HG03135 (cell line): Measurements from ENCODE around the gene MYL12B.
"Not testable (repeated sequence)": the region's sequence is repeated elsewhere in the genome, so short reads cannot be mapped to it uniquely, and the experiment has no call there.

ENCODE experiments used
- ATAC-seq: cut with Tn5 transposase; IDR thresholded peaks from one replicate; pipeline ENCODE4 v1.9.1; 2021; ENCODE audit warnings: mild to moderate bottlenecking, moderate library complexity; ENCODE audit not compliant: unreplicated experiment

The MYL12B gene

DNA sequence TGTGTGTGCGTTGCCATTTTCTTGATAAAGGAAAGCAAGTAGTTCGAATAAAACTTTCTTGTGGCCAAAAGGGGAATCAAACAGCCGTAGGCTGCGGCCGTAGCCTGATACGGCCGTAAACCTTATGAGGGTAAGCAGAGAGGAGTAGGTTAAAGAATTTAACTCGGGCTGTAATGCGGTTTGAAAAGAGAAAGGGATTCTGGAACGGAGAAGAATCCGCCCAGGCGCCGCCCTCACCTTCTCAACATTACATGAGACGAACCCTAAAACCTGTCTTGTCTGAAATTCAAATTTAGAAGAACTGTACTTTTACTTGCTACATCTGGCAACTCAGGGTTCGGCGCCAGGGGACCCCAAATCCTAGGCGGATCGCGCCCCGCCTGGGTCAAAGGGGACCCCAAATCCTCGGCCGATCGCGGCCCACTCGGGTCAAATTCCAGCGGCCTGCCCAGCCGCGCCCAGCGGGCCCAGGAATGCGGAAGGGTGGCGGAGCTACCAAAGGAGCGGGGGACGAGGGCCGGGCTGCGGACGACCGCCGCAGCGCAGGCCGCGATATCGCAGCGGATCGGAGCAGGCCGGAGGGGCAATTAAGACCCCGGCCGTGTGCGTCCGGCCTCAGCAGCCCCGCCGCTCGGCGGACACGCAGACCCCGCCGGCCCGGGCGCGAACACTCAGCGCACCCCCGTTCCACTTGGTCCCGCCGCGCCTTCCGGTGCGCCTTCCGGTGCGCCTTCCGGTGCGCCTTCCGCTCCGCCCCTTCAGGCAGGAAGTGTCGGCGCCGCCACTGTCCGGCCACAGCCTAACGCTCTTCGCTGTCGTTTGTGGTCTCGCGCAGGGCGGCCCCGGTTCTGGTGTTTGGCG, at the start of gene MYL12B:
MYL12B (plus strand) TSS at position 761 of the 861 bp plus-strand sequence. CDS start 10,766 bp downstream, outside the sequence.
- peak; percentile 85 for ATAC-seq

DNA sequence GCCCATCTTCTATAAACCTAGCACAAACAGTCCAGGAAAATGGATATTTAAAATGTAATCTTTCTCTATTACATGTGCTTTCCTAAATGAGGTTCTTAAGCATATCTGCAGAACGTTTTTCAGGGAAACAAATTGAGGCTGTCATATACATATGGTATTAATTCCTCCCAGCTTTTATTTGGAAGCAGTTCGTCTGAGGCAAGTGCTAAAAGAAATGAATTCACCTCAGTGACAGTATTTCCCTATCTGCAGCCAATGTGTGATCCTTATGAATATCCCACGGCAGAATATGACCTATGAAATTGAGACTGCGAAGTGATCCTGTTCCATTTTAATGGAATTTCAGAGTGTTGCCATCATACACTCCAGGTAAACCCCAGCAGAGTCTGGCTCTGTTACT, 49.3 kb upstream of the MYL12B start:
- ATAC-seq: no peak

DNA sequence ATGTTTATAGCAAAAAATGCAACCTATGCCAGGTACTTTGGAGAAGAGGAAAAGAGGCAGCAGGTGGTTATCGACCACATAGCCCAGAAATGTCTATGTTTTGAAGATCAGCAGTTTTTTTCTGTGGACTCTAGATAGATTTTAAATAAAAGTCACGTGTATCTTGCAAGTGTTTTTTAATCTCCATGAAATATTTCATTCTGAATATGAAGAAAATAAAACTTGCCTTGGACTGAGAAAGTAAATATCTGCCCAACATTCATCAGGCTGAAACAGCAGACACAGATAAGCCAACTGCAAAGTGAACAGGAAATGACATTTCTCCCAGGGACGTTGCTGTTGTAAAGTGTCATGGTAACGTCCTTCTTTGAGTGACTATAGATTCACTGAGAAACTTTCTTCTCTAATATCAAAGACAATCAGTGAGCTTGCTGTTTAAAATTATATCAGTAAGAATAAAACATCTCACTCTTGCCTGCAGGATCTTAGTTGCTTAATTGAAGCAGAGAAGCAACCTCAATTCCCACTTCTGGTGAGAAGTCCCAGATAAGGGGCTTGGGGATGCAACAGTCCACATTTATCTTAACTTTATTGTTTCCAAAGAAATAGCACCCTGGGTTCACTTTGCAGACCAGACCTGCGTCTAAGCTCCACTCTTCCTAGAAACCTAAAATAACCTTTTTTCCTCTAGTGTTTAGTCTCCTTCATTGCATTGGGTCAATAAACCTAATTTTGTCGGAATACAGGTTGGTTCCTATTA, 48.5 kb upstream of the MYL12B start:
- no peak for ATAC-seq

DNA sequence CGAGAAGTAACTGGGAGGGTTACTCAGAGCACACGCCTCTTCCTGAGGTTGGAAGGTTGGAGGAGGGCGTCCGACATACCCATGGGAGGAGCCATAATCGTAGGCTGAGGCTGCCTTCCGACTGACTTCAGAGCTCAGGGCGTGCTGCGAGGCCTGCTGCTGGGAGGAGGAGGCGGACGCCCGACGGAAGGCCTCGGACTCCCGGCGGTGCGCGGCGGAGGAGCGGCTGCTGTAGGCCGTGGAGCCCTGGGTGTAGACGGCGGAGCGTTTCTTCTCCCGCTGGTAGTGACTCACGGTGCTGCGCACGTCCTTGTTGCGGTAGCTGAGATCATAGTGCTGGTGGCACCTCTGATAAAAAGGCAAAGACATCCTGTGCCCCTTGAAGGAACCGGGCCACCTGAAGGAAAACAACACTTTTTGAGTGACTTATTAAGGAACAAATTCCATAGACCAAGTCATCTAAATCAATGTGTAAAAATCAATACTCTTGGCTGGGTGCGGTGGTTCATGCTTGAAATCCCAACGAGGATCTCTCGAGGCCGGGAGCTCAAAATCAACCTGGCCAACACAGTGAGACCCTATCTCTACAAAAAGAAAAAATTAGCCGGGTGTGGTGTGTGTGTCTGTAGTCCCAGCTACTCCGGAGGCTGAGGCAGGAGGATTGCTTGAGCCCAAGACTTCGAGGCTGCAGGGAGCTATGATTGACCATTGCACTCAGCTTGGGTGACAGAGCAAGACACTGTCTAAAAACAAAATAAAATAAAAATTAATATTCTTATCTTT, 46.9 kb upstream of the MYL12B start:
- no peak for ATAC-seq

DNA sequence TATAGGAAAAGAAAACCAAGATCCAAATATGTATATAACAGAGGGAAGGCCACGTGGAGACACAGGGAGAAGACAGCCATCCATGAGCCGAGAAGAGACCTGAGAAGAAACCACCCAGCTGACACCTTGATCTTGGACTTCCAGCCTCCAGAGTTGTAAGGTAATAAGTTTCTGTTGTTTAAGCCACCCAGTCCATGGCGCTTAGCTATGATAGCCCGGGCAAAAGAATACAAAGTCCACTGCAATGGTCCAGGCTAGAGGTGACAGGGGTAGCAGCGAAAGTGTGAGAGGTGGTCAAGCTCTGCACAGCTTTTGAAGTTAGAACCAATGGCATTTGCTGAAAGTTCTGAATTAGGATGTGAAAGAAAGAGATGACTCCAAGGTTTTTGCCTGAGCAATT, 44.9 kb upstream of the MYL12B start:
- ATAC-seq: no peak

DNA sequence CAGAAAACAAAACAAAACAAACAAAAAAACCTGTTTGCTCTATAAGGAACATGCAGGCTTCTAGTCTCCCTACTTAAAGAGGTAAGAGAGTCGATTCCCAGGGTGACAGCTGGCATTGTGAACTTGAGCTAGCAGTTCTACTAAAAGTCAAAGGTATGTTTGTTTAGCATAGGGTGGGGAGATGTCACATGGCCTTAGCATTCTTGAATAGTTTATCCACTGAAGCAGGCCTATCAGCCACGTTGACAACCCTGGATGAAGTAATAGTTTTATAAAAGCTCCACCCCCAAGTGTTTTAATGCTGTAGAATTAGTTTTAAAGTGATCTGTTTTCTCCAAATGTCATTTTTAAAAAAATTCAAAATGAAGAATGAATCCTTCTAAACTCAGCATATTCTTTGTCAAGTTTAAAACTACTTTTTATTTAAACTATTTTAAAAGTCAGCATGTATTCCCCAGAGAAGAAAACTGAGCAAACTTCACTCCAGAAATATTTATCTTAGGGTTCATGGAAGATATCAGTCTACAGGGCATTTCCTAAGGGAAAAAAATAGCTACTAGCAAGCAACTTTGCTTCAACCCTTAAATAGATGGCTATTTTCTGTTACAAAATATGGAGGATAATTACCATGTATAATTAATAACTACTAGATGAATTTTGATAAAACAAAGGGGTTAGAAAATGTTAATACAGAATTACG, 43.8 kb upstream of the MYL12B start:
- ATAC-seq: no peak

DNA sequence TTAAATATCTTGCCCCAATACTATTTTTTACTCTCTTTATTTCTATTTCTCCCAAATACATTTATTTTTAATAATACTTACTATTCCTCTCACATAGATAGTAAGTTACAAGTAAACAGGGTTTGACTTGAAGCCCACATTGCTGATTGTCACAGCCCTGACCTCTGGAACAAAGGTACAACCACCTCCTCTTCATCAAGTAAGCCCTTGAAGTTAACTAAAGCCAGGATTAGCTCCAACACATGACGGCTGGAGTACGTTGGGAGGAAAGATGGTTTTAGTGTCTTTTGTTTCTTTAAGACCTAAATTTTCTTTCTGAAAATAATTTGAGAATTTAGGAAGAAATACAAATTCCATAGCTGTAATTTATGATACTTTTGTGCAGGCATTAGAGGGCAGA, 43.1 kb upstream of the MYL12B start:
- ATAC-seq: no peak

DNA sequence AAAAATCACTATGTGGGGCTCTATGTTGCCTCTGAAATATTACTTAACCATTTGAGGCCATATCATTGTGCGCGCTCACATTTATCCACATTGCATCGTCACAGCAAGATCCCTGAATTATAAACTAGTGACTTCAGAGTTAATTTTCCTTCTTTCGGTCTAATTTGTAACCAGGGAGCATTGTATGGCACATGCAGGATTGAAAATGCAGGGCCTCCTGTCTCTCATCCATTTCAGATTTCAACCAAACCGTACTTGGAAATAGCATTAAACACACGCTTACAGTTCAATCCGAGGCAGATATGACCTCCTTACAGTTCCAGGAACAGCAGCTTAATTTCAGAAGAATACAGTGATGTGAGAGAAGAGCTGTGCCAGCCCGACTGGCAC, 42.7 kb upstream of the MYL12B start:
- no peak for ATAC-seq

DNA sequence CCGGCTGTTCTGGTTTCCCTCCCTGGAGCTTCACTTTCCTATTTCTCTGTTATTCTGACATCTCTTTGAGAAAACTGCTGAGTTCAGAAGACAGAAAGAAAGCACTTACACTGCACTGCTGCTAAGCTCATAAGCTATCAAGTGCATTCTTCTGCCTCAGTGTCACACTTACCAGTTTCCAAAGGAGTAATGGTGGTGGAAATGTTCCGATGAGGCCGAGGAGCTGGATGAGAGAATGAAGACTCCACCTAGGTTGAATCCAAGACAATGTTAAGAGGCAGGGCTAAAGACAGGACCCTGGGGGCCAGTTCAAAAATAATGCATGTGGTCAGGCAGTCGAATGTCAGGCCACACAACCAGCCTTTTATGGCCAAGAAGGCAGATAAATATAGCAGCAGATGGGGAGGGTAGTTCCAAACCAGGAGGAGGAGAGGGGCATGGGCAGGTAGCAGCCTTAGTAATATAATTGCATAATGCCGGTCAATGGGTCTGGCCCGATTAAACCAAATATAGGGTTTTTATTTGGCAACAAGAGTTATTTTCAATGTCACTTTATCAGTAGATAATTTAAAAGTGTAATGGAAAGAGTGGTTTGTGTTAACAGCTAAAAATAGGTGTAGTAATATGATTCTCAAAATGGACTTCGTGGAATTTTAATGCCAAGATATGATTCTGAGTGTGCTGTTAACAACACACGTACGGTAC, 42.1 kb upstream of the MYL12B start, which contains the start of gene MYOM1:
MYOM1 (minus strand) TSS at position 338 of the 705 bp plus-strand sequence. CDS start 4,745 bp downstream, outside the sequence.
- ATAC-seq: no peak

DNA sequence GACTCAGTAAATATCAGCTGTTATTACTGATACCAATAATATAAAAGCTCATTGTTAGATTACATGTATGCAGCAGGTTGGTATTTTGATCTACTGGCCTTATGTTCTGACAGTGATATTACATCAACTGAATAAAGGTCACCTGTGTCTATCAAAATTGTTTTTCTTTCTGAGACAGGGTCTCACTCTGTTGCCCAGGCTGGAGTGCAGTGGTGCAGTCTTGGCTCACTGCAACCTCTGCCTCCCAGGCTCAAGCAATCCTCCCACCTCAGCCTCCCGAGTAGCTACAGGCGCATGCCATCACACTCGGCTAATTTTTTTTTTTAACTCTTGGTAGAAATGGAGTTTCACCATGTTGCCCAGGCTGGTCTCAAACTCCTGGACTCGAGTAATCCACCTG, 41.1 kb upstream of the MYL12B start:
- ATAC-seq: not testable (repeated sequence)

DNA sequence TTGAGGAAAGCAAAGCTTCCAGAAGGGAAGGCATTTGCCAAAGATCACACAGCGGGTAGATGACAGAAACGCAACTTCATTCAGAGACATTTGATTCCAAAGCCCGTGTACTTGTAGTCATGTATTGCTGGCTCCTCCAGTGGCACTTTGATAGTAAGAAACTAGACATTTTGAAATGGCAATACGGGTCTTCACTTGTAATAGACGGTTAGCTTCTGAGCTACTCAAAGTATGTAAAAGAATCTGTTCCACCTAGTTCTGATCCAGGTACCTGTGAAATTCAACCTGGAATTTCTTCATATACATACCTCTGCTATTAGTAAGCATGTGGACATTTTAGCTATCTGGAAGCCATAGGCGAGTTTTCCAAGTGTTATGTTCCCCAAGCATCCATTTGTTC, 40.4 kb upstream of the MYL12B start:
- no peak for ATAC-seq

DNA sequence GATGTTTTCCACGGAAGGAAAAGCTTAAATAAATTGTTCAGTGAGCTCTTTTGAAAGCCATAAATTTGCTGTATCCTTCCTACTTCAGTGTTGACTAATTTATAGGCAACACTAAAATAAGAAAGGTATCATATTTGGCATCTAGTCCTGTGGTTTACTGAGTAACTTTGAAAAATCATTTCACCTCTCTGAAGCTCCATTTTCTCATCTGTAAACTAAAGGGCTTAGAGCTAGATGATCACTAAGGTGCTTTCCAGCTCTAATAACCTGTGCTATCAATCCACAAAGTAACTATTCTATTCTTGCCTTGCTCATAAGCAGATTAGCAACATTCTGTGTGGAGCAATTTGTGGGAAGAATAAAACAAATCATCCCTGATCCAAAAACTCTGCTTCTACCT, 38.6 kb upstream of the MYL12B start:
- no peak for ATAC-seq

DNA sequence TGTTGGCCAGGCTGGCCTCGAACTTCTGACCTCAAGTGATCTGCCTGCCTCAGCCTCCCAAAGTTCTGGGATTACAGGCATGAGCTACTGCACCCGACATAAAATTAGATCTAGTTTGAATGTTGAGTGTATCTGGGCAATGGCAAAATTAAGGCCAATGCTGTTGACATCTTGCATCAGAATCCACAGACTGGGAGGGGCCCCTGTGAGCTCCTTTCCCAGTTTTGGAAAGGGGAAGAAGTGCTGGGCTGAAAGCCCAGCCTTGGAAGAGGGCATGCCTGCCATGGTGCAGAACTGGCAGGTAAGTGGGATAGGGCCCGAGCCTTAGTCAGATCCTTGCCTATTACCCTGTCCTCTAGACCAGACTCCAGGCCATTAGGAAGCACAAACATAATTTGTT, 37.7 kb upstream of the MYL12B start:
- no peak for ATAC-seq

DNA sequence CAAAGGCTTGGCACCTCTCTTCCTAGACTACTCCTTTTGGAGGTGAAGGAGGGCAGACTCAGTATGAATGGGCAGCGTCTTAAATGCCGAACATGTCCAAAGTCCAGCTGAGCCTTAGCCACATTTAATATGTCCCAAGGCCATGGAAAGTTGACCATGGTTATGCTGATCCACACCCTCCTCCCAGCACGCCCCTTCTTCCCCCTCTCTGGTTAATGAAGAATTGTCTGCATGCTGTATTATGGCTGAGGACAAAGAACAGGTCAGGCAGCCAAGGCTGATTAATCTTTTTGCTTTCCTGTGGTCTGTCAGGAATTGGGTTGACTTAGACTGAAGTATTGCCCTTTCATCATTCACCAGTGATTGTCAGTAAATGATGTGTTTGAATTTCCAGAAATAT, 36.3 kb upstream of the MYL12B start:
- ATAC-seq: no peak

DNA sequence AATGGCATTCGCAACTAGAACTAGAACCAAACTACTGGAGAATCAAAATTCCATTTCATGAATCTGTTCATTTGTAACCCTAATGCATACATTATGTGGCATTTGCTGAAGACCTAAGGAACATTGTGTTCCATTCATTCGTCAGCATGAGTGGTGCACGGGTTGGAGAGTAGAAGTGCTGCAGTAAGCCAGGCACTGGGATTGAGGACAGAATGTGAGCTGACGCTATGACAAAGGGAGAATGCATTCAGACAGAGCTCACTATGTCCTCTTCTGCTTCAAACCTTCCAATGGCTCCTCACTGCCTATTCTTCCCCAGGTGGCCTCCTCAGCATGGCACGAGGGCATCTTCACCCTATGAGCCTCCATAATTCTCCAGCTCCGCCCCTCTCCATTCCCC, 35.9 kb upstream of the MYL12B start:
- no peak for ATAC-seq

DNA sequence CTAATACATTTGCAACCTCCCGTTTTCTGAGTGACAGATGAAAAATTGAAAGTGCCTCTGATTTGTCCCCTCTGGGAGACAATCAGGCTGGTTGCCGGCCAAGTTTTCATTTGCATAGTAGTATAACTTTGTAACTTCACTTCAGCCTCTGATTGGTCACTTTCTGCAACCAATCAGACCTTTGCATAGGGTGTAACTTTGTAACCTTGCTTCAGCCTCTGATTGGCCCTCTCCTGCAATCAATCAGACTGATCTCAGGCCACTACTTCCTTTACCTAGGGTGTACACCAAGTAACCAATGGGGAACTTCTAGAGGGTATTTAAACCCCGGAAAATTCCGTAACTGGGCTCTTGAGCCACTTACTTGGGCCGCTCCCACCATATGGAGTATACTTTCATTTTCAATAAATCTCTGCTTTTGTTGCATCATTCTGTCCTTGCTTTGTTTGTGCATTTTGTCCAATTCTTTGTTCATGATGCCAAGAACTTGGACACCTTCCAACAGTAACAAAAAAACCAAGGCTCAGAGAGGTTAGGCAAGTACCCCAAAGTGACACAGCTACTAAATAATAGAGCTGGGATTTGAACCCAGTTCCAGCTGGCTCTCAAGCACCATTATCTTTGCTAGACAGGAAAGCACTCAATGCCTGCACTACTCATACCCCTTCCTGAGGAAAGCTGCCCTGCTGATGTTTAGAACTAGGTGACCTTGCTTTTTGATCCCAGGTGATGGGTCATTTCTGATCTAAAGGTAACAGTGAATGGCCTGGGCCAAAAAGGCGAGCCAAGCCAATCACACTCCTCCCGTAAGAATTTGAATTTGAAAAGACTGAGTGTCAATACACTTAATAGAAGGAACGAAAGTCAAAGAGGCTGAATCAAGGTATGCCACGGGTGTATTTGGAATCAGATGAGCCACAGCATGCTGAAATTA, 31.3 kb upstream of the MYL12B start:
- ATAC-seq: no peak

DNA sequence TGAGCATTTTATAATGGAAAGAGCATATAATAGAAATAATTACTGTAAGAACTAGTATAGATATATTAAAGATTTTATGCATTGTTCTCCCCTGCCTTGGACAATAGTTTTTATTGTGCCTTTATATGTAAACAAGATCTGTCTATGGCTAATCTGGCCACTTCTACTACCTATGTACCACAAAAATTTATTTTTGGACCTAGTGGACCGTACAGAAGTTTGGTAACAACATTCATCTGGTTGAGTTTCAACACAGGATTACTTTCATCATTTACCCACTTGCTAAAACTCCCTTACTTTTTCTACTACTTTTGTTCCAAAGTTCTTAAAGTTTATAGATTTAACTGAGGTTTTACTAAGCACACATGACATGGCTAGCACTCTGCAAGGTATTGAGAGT, 28.9 kb upstream of the MYL12B start:
- no peak for ATAC-seq

DNA sequence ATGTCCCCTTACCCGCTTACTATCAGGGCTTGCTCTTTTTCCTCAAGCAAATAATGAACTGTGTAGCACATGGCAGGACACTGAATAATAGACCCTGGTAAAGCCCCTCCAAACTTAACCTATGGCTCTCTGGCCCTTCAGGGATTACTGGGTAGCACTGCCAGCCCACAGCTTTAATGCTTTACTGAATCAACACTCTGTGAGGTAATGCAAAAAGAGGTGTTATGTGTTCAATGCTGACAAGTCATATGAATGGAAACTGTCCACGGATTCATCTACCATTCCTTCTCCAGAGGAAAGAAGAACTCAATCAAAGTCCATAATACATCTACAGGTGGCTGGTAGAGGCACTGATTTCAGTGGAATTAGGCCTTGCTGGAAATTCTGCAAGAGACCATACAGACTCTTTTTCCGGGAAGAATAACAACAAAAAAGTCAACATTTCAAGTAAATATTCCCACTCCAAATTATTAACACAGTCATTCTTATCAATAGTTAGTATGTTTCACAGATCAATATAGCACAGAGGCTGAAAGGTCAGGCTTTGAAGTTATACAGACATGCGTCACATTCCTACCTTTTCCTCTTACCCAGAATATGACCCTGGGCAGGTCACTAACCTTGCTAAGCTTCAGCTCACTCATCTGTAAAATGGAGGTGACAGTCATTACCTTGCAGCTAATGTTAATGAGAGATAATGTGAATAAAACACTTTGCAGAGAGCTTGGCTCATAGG, 28.3 kb upstream of the MYL12B start:
- ATAC-seq: no peak
